Measurements from ENCODE around the gene CUL3. TPM values are rescaled to one million over a fixed set of nuclear protein-coding genes. Genes with fewer than 3 reads are reported as not detected.

The CUL3 gene
- total RNA-seq, 1 experiment from 2014 or later = 95.7 TPM

DNA sequence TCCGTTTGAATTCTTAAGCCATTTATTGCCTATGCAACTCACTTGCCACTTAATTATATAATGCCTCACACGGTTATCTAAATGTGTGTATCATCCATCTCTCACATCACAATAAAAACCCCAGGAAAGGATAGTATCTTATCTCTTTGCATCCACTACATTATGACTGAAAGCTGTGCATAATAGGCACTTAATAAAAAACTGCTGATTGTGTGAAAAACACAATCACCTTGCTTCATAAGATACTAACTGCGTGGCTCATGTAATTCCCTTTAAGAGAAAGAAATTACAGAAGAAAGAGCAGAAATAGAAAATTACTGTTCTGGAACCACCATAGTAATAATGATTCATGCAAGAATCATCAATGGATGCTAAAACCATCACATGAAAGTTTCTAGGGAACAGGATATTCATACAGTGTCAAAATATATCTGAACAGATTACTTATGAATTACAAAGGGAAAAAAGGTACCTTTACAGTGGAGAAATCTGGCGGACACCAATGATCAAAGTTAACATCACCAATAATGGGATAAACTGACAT is 29.3 kb downstream of the CUL3 start:
- no peak for TF ChIP-seq POLR2A (IDR thresholded peaks at IDR 0.05; ENCODE audit: borderline replicate concordance, extremely low read depth, insufficient read depth, insufficient read length)
- TF ChIP-seq ZNF274 (IDR thresholded peaks at IDR 0.05; ENCODE audit: low read depth, low read length) = no peak
- TF ChIP-seq EGR1 (IDR thresholded peaks at IDR 0.05; ENCODE audit: low read depth) = no peak
- TF ChIP-seq TCF7L2 (IDR thresholded peaks at IDR 0.05; ENCODE audit: borderline replicate concordance, extremely low read depth, insufficient read depth, insufficient read length) = no peak
- no peak for TF ChIP-seq CEBPB (IDR thresholded peaks at IDR 0.05; ENCODE audit: low read depth)
- no peak for TF ChIP-seq FOSL1 (IDR thresholded peaks at IDR 0.05; ENCODE audit: low read depth)
- TF ChIP-seq, protein P1, sequence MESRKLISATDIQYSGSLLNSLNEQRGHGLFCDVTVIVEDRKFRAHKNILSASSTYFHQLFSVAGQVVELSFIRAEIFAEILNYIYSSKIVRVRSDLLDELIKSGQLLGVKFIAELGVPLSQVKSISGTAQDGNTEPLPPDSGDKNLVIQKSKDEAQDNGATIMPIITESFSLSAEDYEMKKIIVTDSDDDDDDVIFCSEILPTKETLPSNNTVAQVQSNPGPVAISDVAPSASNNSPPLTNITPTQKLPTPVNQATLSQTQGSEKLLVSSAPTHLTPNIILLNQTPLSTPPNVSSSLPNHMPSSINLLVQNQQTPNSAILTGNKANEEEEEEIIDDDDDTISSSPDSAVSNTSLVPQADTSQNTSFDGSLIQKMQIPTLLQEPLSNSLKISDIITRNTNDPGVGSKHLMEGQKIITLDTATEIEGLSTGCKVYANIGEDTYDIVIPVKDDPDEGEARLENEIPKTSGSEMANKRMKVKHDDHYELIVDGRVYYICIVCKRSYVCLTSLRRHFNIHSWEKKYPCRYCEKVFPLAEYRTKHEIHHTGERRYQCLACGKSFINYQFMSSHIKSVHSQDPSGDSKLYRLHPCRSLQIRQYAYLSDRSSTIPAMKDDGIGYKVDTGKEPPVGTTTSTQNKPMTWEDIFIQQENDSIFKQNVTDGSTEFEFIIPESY (IDR thresholded peaks at IDR 0.05; ENCODE audit: extremely low read depth, insufficient replicate concordance, low read length) = no peak
- TF ChIP-seq, protein P2, sequence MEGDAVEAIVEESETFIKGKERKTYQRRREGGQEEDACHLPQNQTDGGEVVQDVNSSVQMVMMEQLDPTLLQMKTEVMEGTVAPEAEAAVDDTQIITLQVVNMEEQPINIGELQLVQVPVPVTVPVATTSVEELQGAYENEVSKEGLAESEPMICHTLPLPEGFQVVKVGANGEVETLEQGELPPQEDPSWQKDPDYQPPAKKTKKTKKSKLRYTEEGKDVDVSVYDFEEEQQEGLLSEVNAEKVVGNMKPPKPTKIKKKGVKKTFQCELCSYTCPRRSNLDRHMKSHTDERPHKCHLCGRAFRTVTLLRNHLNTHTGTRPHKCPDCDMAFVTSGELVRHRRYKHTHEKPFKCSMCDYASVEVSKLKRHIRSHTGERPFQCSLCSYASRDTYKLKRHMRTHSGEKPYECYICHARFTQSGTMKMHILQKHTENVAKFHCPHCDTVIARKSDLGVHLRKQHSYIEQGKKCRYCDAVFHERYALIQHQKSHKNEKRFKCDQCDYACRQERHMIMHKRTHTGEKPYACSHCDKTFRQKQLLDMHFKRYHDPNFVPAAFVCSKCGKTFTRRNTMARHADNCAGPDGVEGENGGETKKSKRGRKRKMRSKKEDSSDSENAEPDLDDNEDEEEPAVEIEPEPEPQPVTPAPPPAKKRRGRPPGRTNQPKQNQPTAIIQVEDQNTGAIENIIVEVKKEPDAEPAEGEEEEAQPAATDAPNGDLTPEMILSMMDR (IDR thresholded peaks at IDR 0.05 in 2 of 3, conservative IDR thresholded peaks at IDR 0.05 in 1 of 3; ENCODE audit: borderline replicate concordance in 1 of 3, insufficient read depth in 1 of 3, low read depth in 2 of 3, low read length in 2 of 3) = no peak
- TF ChIP-seq, protein P3, sequence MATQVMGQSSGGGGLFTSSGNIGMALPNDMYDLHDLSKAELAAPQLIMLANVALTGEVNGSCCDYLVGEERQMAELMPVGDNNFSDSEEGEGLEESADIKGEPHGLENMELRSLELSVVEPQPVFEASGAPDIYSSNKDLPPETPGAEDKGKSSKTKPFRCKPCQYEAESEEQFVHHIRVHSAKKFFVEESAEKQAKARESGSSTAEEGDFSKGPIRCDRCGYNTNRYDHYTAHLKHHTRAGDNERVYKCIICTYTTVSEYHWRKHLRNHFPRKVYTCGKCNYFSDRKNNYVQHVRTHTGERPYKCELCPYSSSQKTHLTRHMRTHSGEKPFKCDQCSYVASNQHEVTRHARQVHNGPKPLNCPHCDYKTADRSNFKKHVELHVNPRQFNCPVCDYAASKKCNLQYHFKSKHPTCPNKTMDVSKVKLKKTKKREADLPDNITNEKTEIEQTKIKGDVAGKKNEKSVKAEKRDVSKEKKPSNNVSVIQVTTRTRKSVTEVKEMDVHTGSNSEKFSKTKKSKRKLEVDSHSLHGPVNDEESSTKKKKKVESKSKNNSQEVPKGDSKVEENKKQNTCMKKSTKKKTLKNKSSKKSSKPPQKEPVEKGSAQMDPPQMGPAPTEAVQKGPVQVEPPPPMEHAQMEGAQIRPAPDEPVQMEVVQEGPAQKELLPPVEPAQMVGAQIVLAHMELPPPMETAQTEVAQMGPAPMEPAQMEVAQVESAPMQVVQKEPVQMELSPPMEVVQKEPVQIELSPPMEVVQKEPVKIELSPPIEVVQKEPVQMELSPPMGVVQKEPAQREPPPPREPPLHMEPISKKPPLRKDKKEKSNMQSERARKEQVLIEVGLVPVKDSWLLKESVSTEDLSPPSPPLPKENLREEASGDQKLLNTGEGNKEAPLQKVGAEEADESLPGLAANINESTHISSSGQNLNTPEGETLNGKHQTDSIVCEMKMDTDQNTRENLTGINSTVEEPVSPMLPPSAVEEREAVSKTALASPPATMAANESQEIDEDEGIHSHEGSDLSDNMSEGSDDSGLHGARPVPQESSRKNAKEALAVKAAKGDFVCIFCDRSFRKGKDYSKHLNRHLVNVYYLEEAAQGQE (IDR thresholded peaks at IDR 0.05; ENCODE audit: low read depth) = no peak
- no peak for TF ChIP-seq EZH2 (IDR thresholded peaks at IDR 0.05)
- no peak for TF ChIP-seq POLR2AphosphoS5 (IDR thresholded peaks at IDR 0.05; ENCODE audit: low read depth, low read length)
- no peak for TF ChIP-seq SRF (IDR thresholded peaks at IDR 0.05; ENCODE audit: low read depth)
- no peak for TF ChIP-seq ZFX (IDR thresholded peaks at IDR 0.05)
- TF ChIP-seq JUND (IDR thresholded peaks at IDR 0.05) = no peak
- no peak for TF ChIP-seq CBX3 (IDR thresholded peaks at IDR 0.05; ENCODE audit: low read depth)
- no peak for TF ChIP-seq EZH2phosphoT487 (IDR thresholded peaks at IDR 0.05; ENCODE audit: borderline replicate concordance)
- no peaks in the 10 kb centered on the region for H3K9me2 ChIP-seq (ENCODE audit: insufficient read depth)
- DNase-seq (ENCODE audit: low read depth, low spot score) (no peak), ATAC-seq (no peak)
- ChIA-PET POLR2A (no interaction called here), RAD21 (ENCODE audit: low non-redundant PET in 1 of 2, low total read pairs in 2 of 2, uncharacterized antibody in 2 of 2, unreplicated experiment in 2 of 2) (no interaction called here), CTCF (no interaction called here)
- peaks cover 24% of the 10 kb centered on the region; the same call in 1 of the 2 replicates for H4K20me1 ChIP-seq (ENCODE audit: insufficient read depth)
- no peak overlapping the region for H2AFZ ChIP-seq (ENCODE audit: low read depth, low read length, poor library complexity, severe bottlenecking)
- no peak overlapping the region for H3K9ac ChIP-seq (ENCODE audit: low read length)
- H3K9me3 ChIP-seq (ENCODE audit: control insufficient read depth in 1 of 2, insufficient read depth in 1 of 2, low read depth in 1 of 2, low read length in 2 of 2) = no peaks in the 10 kb centered on the region
- intact Hi-C loops (cut with micrococcal nuclease) = no loop called here
- H3K4me1 ChIP-seq (ENCODE audit: control insufficient read depth in 1 of 2, insufficient read depth in 2 of 2, low read length in 2 of 2) = no peaks in the 10 kb centered on the region
- BruUV-seq (replicated peaks) = no TSS peak
- H3K36me3 ChIP-seq (ENCODE audit: control insufficient read depth in 1 of 2, insufficient read depth in 2 of 2, low read length in 2 of 2) = no peaks in the 10 kb centered on the region
- no peak overlapping the region for H3K27ac ChIP-seq (ENCODE audit: low read depth, low read length)
- peaks cover 96% of the 10 kb centered on the region for H3K79me2 ChIP-seq (ENCODE audit: insufficient read depth, low read length)
- no peak overlapping the region for H3K4me3 ChIP-seq (replicated peaks in 1 of 2; ENCODE audit: low read depth in 1 of 2, low read length in 2 of 2)
- no peak overlapping the region for H3K4me2 ChIP-seq (ENCODE audit: low read length)
- H3K27me3 ChIP-seq (ENCODE audit: insufficient read depth, low read length) = no peaks in the 10 kb centered on the region
